Neural cell (in vitro differentiated cells): Measurements from ENCODE around the gene EFCAB12. TPM values are rescaled to one million over a fixed set of nuclear protein-coding genes. Genes with fewer than 3 reads are reported as not detected.

Experiments
- H2AFZ ChIP-seq: fragments of 200-600, 300-800 bp; sonication (generic), shearing (Covaris generic); 2 replicates; pipeline ENCODE4 v1.6.0; 2014; ENCODE audit warnings: low read depth, mild to moderate bottlenecking, antibody characterized with exemption, low read length, moderate library complexity
- H3F3A ChIP-seq: fragments of 200-600 bp; shearing (Covaris generic); 2 replicates; pipeline ENCODE4 v1.6.1; 2016; ENCODE audit warnings: mild to moderate bottlenecking, moderate library complexity, mixed read lengths, antibody characterized with exemption, low read length; ENCODE audit not compliant: insufficient read depth, poor library complexity, severe bottlenecking
- H3K27ac ChIP-seq: fragments of 200-600, 300-800 bp; sonication (generic), shearing (Covaris generic); 2 replicates; pipeline ENCODE4 v1.5.1; 2014; ENCODE audit warnings: mild to moderate bottlenecking, low read length, moderate library complexity
- H3K27me3 ChIP-seq: fragments of 300-800, 200-600 bp; sonication (generic), shearing (Covaris generic); 2 replicates; pipeline ENCODE4 v1.6.0; 2014; ENCODE audit warnings: mild to moderate bottlenecking, low read depth, low read length, moderate library complexity; ENCODE audit not compliant: insufficient read depth
- H3K36me3 ChIP-seq: fragments of 300-800, 200-600 bp; sonication (generic), shearing (Covaris generic); 2 replicates; pipeline ENCODE4 v1.5.1; 2014; ENCODE audit warnings: mild to moderate bottlenecking, antibody characterized with exemption, low read length, moderate library complexity; ENCODE audit not compliant: insufficient read depth
- H3K4me2 ChIP-seq: fragments of 300-800, 200-600 bp; sonication (generic), shearing (Covaris generic); 2 replicates; pipeline ENCODE4 v1.6.0; 2014; ENCODE audit warnings: mild to moderate bottlenecking, low read length
- H3K4me3 ChIP-seq: fragments of 300-800, 200-600 bp; sonication (generic), shearing (Covaris generic); 2 replicates; pipeline ENCODE4 v1.5.1; 2014; ENCODE audit warnings: mild to moderate bottlenecking, low read length, moderate library complexity
- H3K79me2 ChIP-seq: fragments of 200-600 bp; shearing (Covaris generic); replicated peaks from 2 replicates; pipeline ENCODE4 v1.6.0; 2014; ENCODE audit warnings: mild to moderate bottlenecking, low read length, moderate library complexity; ENCODE audit not compliant: insufficient read depth
- H3K9ac ChIP-seq: fragments of 300-800, 200-600 bp; sonication (generic), shearing (Covaris generic); 2 replicates; pipeline ENCODE4 v1.6.1; 2016; ENCODE audit warnings: mild to moderate bottlenecking, low read length, mixed read lengths
- H3K9me2 ChIP-seq: fragments of 200-600 bp; shearing (Covaris generic); 2 replicates; pipeline ENCODE4 v1.6.1; 2016; ENCODE audit warnings: mild to moderate bottlenecking, low read length, mixed read lengths; ENCODE audit not compliant: insufficient read depth
- H3K9me3 ChIP-seq: fragments of 200-600, 300-800 bp; sonication (generic), shearing (Covaris generic); 2 replicates; pipeline ENCODE4 v1.6.1; 2016; ENCODE audit warnings: mild to moderate bottlenecking, mixed run types, low read length, moderate library complexity, mixed read lengths
- H4K20me1 ChIP-seq: fragments of 200-600 bp; shearing (Covaris generic); 2 replicates; pipeline ENCODE4 v1.6.1; 2016; ENCODE audit warnings: mild to moderate bottlenecking, mixed run types; ENCODE audit not compliant: insufficient read depth
- EP300 ChIP-seq: fragments of 450-650 bp; conservative IDR thresholded peaks from 2 replicates; pipeline ENCODE4 v1.6.1; 2014; ENCODE audit warnings: antibody characterized with exemption, mild to moderate bottlenecking, moderate library complexity; ENCODE audit not compliant: poor library complexity, severe bottlenecking
- EZH2 ChIP-seq: fragments of 200-600, 300-800 bp; shearing (Covaris generic), sonication (generic); IDR thresholded peaks from 2 replicates; pipeline ENCODE4 v1.6.1; 2014; ENCODE audit warnings: antibody characterized with exemption, low read length, borderline replicate concordance, mild to moderate bottlenecking; ENCODE audit not compliant: insufficient read depth, poor library complexity, severe bottlenecking
- MXI1 ChIP-seq: fragments of 450-650 bp; conservative IDR thresholded peaks from 2 replicates; pipeline ENCODE4 v1.6.1; 2014; ENCODE audit warnings: antibody characterized with exemption, mild to moderate bottlenecking; ENCODE audit not compliant: poor library complexity, severe bottlenecking
- POLR2AphosphoS5 ChIP-seq: IDR thresholded peaks from 2 replicates; pipeline ENCODE4 v1.6.1; 2012
- RAD21 ChIP-seq: fragments of 450-650 bp; conservative IDR thresholded peaks from 2 replicates; pipeline ENCODE4 v1.6.1; 2014; ENCODE audit warnings: antibody characterized with exemption, mild to moderate bottlenecking, moderate library complexity
- REST ChIP-seq: IDR thresholded peaks from 2 replicates; pipeline ENCODE4 v1.6.1; 2012; ENCODE audit warnings: borderline replicate concordance
- SMC3 ChIP-seq: fragments of 450-650 bp; conservative IDR thresholded peaks from 2 replicates; pipeline ENCODE4 v1.6.1; 2014; ENCODE audit warnings: antibody characterized with exemption, mild to moderate bottlenecking, moderate library complexity; ENCODE audit not compliant: poor library complexity
- TAF1 ChIP-seq: IDR thresholded peaks from 2 replicates; pipeline ENCODE4 v1.6.1; 2012; ENCODE audit warnings: low read depth
- polyA plus RNA-seq: library from polyadenylated mRNA; depleted of rRNA; stranded (reverse); fragments of >200 nt; gene quantifications from 2 replicates; pipeline ENCODE4 v1.2.3, GENCODE V29; 2014
- TF ChIP-seq, protein P1 (sequence below): fragments of 450-650 bp; IDR thresholded peaks from 2 replicates; pipeline ENCODE4 v1.5.1; 2014; ENCODE audit warnings: antibody characterized with exemption, mild to moderate bottlenecking, moderate library complexity; ENCODE audit not compliant: poor library complexity, severe bottlenecking

The EFCAB12 gene
- polyA plus RNA-seq, 1 donor from 2014 or later: 0.32 TPM

DNA sequence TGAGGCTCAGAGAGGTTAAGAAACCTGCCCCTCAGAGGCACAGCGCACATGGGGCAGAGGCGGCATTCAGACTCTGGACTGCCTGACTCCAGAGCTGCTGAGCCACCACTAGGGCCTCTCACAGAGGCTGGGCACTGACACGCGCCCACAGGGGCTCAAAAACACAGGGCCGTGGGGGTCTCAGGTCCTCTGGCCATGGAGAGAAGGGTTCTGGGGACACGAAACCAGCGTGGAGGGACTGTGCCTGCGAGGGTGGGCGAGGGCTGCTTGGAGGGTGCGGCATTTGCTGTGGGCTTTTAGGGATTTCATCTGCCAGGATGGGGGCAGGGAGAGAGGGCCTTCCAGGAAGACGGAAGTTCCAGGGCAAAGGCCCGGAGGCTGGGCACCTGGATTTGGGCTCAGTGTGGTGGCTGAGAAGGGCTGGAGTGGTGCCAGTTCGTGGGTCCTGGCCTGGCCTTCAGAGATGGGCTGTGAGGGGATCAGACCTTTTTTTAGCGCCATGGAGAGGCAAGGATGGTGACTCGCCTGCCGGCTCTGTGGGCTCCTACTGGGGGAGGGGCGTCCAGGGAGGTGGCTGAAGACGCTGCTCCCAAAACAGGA is 69.6 kb downstream of the EFCAB12 start:
- no peaks in the 10 kb centered on the region for H3K9me2 ChIP-seq
- no peak overlapping the region for H2AFZ ChIP-seq
- H3K4me2 ChIP-seq: no peak overlapping the region
- no peak overlapping the region for H3K9ac ChIP-seq
- H3K4me3 ChIP-seq: no peak overlapping the region
- TF ChIP-seq POLR2AphosphoS5 (no peak), REST (no peak), TAF1 (no peak), SMC3 (no peak), MXI1 (no peak), EZH2 (no peak), EP300 (no peak), RAD21 (no peak)
- TF ChIP-seq, protein P1, sequence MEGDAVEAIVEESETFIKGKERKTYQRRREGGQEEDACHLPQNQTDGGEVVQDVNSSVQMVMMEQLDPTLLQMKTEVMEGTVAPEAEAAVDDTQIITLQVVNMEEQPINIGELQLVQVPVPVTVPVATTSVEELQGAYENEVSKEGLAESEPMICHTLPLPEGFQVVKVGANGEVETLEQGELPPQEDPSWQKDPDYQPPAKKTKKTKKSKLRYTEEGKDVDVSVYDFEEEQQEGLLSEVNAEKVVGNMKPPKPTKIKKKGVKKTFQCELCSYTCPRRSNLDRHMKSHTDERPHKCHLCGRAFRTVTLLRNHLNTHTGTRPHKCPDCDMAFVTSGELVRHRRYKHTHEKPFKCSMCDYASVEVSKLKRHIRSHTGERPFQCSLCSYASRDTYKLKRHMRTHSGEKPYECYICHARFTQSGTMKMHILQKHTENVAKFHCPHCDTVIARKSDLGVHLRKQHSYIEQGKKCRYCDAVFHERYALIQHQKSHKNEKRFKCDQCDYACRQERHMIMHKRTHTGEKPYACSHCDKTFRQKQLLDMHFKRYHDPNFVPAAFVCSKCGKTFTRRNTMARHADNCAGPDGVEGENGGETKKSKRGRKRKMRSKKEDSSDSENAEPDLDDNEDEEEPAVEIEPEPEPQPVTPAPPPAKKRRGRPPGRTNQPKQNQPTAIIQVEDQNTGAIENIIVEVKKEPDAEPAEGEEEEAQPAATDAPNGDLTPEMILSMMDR: no peak
- H4K20me1 ChIP-seq: no peaks in the 10 kb centered on the region
- no peak overlapping the region for H3K27ac ChIP-seq
- no peaks in the 10 kb centered on the region for H3K27me3 ChIP-seq
- H3K36me3 ChIP-seq: no peaks in the 10 kb centered on the region
- no peaks in the 10 kb centered on the region for H3K9me3 ChIP-seq
- no peaks in the 10 kb centered on the region for H3K79me2 ChIP-seq
- H3F3A ChIP-seq: no peaks in the 10 kb centered on the region

- Histone ChIP-seq H3K9ac (no peak overlapping the region), H4K20me1 (no peaks in the 10 kb centered on the region), H3K27me3 (no peaks in the 10 kb centered on the region), H3F3A (no peaks in the 10 kb centered on the region), H3K36me3 (no peaks in the 10 kb centered on the region), H3K9me2 (no peaks in the 10 kb centered on the region), H3K79me2 (no peaks in the 10 kb centered on the region), H2AFZ (no peak overlapping the region), H3K4me2 (no peak overlapping the region), H3K4me3 (no peak overlapping the region), H3K9me3 (no peaks in the 10 kb centered on the region), H3K27ac (no peak overlapping the region)
- TF ChIP-seq MXI1 (no peak), EZH2 (no peak), RAD21 (no peak), EP300 (no peak), SMC3 (no peak), TAF1 (no peak), POLR2AphosphoS5 (no peak), REST (no peak)
- TF ChIP-seq, protein P1: no peak
Observed at GRCh38 chr3:129358177-129358771, 70.2 kb downstream of the EFCAB12 start.
